ENCODE results near the gene RASA2. TPM values are rescaled to one million over a fixed set of nuclear protein-coding genes. Genes with fewer than 3 reads are reported as not detected.

The RASA2 gene
- total RNA-seq, 2 donors from 2014 or later: 3.3 to 5.1 TPM

DNA sequence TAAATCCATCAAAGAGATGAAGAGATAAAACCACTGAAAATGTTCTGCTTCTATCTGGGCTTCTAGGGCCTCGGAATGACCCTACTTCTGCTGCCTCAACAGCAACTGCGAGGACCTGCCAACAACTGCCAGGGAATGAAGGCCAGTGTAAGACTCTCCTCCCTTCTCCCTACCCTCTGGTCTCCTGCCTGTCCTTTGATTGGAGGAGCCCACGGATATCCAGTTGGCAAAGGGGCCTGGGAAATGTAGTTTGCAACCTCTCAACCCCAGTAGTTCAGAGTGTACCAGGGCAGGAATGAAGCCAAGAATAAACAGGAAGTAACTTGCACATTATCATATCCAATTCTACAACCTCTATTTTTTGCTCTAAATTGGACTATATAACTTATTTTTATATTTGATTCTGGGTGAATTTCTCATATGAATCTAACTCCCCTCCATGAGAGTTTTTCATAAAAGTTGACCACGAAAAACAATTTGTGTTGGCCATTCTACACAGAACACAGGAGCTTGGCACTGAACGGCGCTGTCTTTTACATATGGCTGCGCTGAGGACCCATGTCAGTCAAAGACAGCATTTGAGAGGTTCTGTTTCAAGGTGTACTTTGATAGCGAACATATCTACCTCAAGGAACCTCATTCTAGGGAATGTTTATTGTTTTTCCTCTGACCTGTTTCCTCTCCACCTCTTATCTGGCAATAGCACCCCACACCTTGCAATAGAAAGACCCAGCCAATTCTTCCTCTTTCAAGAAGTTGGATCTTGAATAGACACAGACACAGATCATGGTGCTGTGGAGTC, 160.1 kb downstream of the RASA2 start:
- DNase-seq (ENCODE audit: low spot score): no peak
- H3K4me3 ChIP-seq: no peak overlapping the region
- H3K27me3 ChIP-seq: no peaks in the 10 kb centered on the region
- H3K36me3 ChIP-seq: no peaks in the 10 kb centered on the region
- no peaks in the 10 kb centered on the region for H3K4me1 ChIP-seq
- H3K9me3 ChIP-seq: no peaks in the 10 kb centered on the region
- no peak overlapping the region for H3K27ac ChIP-seq
- TF ChIP-seq, protein P1, sequence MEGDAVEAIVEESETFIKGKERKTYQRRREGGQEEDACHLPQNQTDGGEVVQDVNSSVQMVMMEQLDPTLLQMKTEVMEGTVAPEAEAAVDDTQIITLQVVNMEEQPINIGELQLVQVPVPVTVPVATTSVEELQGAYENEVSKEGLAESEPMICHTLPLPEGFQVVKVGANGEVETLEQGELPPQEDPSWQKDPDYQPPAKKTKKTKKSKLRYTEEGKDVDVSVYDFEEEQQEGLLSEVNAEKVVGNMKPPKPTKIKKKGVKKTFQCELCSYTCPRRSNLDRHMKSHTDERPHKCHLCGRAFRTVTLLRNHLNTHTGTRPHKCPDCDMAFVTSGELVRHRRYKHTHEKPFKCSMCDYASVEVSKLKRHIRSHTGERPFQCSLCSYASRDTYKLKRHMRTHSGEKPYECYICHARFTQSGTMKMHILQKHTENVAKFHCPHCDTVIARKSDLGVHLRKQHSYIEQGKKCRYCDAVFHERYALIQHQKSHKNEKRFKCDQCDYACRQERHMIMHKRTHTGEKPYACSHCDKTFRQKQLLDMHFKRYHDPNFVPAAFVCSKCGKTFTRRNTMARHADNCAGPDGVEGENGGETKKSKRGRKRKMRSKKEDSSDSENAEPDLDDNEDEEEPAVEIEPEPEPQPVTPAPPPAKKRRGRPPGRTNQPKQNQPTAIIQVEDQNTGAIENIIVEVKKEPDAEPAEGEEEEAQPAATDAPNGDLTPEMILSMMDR (IDR thresholded peaks at IDR 0.05): no peak

DNA sequence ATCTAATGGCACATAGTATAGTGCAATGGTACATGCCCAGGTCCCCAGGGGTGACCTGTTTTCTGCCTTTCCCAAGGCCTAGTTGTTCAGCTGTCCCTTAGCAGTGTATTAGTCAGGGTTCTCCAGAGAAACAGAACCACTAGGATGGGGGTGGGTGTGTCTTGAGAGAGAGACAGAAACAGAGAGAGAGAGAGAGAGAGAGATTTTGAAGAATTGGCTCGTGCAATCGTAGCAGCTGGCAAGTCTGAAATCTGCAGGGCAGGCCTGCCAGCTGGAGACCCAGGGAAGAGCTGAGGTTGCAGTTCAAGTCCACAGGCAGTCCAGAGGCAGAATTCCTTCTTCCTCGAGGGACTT, 160.7 kb downstream of the RASA2 start:
- Histone ChIP-seq H3K9me3 (no peaks in the 10 kb centered on the region), H3K27me3 (no peaks in the 10 kb centered on the region), H3K4me3 (no peak overlapping the region), H3K4me1 (no peaks in the 10 kb centered on the region), H3K27ac (no peak overlapping the region), H3K36me3 (no peaks in the 10 kb centered on the region)
- TF ChIP-seq, protein P1 (IDR thresholded peaks at IDR 0.05): no peak
- DNase-seq (ENCODE audit: low spot score): no peak

DNA sequence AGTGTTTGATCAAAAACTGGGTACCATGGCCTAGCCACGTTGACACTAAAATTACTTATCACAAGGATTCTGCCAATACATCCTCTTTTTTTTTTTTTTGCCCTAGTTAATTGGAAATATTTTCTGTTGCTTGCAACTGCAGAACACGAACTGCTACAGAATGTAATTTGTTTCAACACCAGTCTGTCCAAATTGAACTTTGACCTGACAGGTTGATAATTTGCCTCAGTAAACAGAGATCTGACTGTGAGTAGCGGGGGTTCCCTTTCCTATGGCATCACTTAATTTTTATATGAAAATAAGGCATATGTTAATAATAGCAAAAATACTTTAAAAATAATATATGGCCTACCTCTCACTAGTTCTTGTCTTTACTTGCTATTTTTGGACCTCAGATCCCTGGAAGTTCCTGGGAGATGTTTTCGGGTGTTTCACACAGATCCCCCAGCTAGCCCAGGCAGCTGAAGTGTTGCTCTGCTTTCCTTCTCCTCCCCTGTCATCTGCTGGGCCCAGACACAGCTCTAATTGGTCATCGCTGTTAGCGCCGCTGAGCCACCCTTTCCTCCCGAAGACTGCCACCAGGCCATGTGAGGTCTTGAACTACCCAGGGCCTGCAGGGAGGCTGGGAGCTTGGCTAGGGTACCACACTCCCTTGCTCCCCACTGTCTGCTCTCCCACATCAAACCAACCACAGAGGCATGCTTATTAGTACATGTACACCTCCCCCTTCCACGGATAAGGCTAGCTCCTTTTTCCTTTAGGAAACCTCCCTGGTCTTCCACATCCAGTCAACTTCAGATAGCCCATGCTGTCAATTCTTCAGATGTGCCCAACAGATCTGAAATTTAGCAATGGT, 161.5 kb downstream of the RASA2 start:
- H3K27ac ChIP-seq: no peak overlapping the region

DNA sequence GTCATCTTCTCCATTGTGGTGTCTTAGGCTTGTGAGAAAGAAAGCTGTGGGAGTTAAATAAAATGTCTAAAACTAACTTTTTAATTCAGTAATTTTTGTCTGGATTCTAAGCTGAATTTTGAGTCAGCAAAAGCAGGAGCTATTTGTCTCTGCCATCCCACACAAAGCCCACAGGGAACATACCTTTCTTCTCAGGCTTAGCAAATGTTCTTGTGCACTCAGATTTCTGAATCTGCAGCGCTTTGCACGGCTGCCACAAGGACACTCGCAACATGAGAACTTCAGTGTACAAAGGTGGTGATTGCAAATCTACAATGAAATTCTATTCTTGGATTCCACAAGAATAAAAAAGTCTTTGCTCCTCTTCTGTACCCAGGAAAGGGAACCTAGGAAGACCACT, 163.0 kb downstream of the RASA2 start:
- Histone ChIP-seq H3K27ac (no peak overlapping the region), H3K9me3 (no peaks in the 10 kb centered on the region), H3K36me3 (no peaks in the 10 kb centered on the region), H3K27me3 (no peaks in the 10 kb centered on the region), H3K4me1 (no peaks in the 10 kb centered on the region), H3K4me3 (no peak overlapping the region)
- DNase-seq (ENCODE audit: low spot score): no peak
- TF ChIP-seq, protein P1 (IDR thresholded peaks at IDR 0.05): no peak

More for the DNA sequence above, 161.5 kb downstream of the RASA2 start:
- Histone ChIP-seq H3K4me1 (no peaks in the 10 kb centered on the region), H3K36me3 (no peaks in the 10 kb centered on the region), H3K27me3 (no peaks in the 10 kb centered on the region), H3K9me3 (no peaks in the 10 kb centered on the region), H3K4me3 (no peak overlapping the region)
- DNase-seq (ENCODE audit: low spot score): no peak
- TF ChIP-seq, protein P1 (IDR thresholded peaks at IDR 0.05): no peak

DNA sequence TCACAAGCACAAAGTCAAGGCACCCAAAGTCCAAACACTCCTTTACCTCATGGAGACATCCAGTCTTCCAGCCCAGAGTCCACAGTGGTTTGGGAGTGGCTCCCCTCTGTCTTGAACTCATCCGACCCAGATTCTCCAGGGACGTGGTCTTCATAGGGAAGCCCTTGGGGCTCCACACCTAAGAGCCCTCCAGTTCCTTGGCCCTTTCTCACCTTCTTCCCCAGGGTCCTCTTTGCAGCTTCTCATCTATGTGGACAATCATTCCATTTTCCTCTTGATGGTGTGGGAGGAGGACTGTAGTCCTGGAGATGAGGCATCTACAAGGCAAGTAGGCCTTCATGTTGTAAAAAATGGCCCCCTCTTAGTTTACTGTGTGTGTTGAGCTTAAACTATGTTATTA, 164.0 kb downstream of the RASA2 start:
- Histone ChIP-seq H3K36me3 (no peaks in the 10 kb centered on the region), H3K27me3 (no peaks in the 10 kb centered on the region), H3K4me3 (no peak overlapping the region), H3K4me1 (no peaks in the 10 kb centered on the region), H3K9me3 (no peaks in the 10 kb centered on the region), H3K27ac (no peak overlapping the region)
- no peak for DNase-seq (ENCODE audit: low spot score)
- TF ChIP-seq, protein P1 (IDR thresholded peaks at IDR 0.05): no peak

Measured in right atrium auricular region (tissue), 2 donors.